GM19239 (cell line): ENCODE measurements around the gene MAP3K14.

Source experiments
- DNase-seq: peaks from one replicate; pipeline ENCODE4 v3.0.0; 2011; ENCODE audit warnings: low spot score; ENCODE audit not compliant: insufficient read length
- FAIRE-seq: peaks from 2 replicates; lab custom pipeline; 2011; peaks lifted over from hg19 to GRCh38; lab: Jason Lieb, UNC

MAP3K14 gene

GRCh38 chr17:45287526-45288500, 29.0 kb downstream of the MAP3K14 start:
- FAIRE-seq (no peak), DNase-seq (no peak)

- no peak for FAIRE-seq
- no peak for DNase-seq
Measured at GRCh38 chr17:45286286-45286685, 30.5 kb downstream of the MAP3K14 start.

DNA sequence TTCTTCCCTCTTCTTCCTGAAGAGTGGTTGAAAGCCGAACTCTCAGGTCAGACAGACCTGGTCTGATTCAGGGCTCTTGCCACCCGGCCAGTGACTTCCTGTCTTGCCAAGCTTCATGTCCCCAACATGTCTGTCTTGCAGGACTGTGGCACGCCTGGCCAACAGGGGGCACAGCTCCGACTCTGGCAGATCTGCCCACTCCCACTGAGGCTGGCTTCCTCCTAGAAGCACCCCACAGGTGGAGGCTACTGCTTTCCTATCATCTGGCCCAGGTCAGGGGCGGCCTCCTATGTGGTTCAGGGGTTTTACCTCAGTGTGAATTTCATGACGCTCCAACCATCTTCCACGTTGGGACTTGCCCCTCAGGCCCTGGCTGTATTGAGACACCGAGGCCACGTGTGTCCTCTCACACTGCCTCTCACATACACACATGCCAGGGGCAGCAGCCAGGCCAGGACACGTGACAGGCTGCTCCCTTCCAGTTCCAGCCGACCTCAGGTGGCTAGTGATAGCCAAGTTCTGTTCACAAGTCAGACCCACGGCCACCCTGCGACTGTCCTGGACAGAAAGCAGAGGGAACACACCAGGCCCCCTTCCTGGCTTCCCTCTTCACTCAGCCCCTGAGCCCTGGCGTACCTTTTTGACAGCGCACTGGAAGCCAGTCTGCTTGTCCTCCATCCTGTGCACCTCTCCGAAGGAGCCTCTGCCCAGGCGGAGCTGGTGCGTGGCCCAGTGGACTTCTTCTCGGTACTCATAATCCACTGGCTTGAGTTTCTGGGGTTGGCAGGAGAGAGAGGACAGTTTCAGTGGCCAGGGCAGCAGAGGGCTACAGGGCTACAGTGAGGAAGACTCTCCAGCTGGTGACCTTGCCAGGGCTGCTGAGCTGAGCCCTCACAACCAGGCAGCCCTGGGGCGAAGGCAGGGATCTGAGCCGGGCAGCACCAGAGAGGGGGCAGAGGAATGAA, 32.4 kb downstream of the MAP3K14 start:
- FAIRE-seq (peak; percentile 49), DNase-seq (no peak)

GRCh38 chr17:45283711-45284110, 33.1 kb downstream of the MAP3K14 start:
- DNase-seq (no peak), FAIRE-seq (no peak)

GRCh38 chr17:45282683-45283644, 33.9 kb downstream of the MAP3K14 start:
- no peak for FAIRE-seq
- no peak for DNase-seq

GRCh38 chr17:45279898-45280297, 36.9 kb downstream of the MAP3K14 start:
- DNase-seq, result no peak
- no peak for FAIRE-seq

GRCh38 chr17:45277992-45278391, 38.8 kb downstream of the MAP3K14 start:
- FAIRE-seq (peak; percentile 62), DNase-seq (no peak)

DNA sequence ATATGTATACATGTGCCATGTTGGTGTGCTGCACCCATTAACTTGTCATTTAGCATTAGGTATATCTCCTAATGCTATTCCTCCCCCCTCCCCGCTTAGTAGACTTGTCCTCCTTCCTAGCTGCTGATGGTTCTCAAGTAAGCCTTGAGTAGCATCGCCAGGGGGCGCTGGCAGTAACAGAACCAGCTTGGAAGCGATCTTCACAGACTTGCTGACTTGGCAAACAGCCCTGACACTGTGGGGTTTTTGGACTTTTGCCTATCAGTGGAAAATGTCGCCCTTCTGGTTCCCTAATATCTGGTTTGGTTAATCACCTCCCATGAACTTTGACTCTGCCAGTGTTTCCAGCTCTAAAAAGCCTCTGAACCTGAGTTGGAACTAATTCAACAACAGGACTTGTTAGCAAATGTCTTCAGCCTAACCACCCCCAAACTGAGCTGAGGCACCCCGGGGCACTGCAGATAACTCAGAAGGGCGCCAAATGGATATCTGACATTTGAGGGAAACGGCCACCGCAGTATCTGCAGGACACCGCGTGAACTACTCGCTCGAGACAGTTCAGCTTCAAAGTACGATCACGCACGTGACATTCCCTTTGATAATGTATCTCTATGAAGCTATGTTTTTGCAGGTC, 39.5 kb downstream of the MAP3K14 start:
- DNase-seq, result peak; percentile 88
- peak; percentile 97 for FAIRE-seq

- DNase-seq (no peak), FAIRE-seq (no peak)
Measured at GRCh38 chr17:45276031-45276430, 40.8 kb downstream of the MAP3K14 start.

GRCh38 chr17:45274033-45274432, 42.8 kb downstream of the MAP3K14 start:
- DNase-seq (no peak), FAIRE-seq (no peak)

GRCh38 chr17:45273551-45273957, 43.3 kb downstream of the MAP3K14 start:
- DNase-seq, result no peak

DNA sequence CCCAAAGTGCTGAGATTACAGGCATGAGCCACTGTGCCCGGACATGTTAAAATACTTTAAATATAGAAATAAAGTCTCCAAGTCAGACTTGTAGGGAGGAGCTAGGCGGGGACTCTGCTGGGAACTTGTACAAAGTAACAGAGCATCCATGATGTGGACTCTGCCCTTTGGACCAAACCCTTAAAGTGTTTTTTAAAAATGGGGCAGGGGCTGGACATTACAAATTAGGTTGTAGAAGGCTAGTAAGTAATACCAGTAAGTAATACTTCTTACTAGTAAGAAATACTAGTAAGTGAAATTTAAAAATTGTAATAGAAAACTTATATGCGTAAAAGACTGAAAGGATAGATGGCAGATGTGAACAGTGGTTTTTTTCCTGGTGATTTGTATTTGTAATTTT, 45.2 kb downstream of the MAP3K14 start:
- FAIRE-seq (no peak), DNase-seq (no peak)

More at GRCh38 chr17:45273551-45273957, 43.3 kb downstream of the MAP3K14 start:
- FAIRE-seq, result no peak

DNA sequence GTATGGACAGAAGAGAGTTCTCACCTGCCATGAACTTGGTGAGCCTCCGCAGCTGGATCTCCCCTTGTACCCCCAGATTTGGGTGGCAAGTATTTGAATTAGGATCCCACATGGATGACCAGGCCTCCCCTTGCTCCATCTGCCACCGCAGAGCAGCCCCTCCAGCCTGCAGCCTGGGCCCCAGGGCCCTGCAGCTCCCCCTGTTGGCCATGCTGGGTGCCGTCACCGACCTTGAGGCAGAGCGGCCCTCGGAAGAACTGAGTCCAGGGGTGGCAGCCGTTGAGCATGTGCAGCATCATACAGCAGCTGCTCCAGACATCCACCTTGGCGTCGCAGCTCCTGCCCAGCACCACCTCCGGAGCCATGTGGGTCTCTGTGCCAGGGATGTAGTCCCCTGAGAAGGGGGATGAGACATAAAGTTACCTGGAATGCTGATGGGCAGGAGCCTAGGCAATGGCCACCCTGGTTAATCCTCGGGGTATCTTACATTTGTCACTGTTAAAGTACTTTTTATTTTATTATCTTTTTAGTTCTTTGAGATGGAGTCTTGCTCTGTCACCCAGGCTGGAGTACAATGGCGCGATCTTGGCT, 45.9 kb downstream of the MAP3K14 start:
- FAIRE-seq, result no peak

DNA sequence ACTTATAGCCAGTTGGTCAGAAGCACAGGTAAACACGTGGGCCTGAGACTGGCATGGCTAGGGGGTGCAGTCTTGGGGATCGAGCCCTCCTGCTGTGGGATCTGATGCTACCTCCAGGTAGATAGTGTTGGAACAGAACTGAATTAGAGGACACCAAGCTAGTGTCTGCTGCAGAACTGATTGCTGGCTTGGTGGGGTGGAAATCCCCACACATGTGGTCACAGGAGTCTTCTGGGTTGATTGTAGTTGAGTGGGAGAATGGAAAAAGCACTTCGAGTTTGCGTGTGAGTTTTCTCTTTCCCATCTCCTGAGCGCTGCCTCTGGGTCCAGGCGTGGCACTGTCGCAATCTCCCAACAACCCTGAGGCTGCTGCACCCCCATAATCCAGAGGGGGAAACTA, 46.9 kb downstream of the MAP3K14 start:
- FAIRE-seq (no peak), DNase-seq (no peak)

More for the DNA sequence above, 45.9 kb downstream of the MAP3K14 start:
- no peak for DNase-seq

- DNase-seq (no peak), FAIRE-seq (no peak)
Measured at GRCh38 chr17:45267436-45268055, 49.3 kb downstream of the MAP3K14 start.

DNA sequence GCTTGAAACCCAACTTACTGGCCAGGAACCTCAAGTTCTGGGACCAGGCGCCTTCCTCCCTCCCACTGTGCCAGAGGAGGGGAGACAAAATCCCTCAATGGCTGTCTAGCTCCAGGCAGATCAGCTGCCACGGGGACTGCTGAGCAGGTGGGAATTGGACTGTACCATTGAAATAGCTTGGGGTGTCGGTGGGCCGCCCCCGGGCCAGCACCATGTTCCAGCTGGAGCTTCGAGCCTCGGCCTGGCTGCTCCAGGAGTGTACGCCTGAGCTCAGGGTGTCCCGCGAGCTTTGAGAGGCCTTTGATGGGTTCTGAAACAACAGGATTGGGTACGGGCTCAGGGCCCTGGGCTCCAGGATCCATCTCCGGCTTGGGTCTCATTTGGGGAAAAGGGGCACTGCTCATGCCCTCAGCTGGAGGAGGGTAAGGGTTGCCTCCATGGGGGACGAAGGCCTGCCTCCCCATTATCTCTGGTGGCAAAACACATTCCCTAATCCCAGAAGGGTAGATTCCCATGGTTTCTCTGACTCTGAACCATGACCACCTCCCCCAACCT, 50.4 kb downstream of the MAP3K14 start:
- no peak for FAIRE-seq
- DNase-seq, result no peak

DNA sequence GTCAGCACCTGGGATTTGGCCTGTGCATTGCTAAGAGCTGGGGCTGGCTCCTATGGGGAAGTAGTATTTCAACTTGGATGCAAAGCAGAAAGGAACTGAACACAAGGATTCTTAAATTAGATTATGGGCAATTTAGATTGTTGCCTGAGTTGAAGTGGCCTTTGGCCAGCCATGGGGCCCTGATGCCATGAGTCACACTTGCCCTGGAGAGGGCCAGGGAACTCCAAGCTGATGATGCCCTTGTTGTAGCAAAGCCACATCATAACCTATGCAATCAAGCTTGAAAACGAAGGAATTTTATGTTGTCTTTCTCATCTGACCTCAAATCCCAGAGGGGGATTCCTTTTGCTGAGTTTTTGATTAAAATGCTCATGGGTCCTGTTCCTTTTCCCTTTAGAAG, 51.0 kb downstream of the MAP3K14 start:
- DNase-seq (no peak), FAIRE-seq (no peak)

DNA sequence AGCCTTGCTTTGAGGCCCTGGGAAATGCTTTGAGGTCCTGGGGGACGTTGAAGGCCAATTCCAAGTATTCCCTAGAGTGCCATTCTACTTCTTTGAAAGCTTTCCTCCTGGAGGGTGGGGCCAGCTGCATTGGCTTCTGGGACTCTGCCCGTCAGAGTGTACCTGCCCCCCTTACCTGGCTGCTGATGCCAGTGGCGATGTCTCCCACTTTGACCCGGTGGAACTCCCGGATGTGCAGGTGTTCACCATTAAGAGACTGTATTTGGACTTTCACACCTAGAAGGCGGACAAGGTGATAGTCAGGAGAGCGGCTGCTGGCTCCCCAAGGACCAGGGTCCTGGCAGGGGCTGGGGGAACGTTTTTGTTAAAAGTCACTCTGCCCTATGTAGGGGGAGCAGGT, 51.8 kb downstream of the MAP3K14 start:
- DNase-seq, result no peak
- FAIRE-seq, result no peak
